ENCODE data around the gene S1PR3.

Gene S1PR3

GRCh38 chr9:88954066-88954465 is 37.2 kb upstream of the S1PR3 start:
- peaks cover 2% of the 10 kb centered on the region for H3K9me3 ChIP-seq (ENCODE audit: insufficient read depth, low read depth, low read length)
- no peaks in the 10 kb centered on the region for H3K79me2 ChIP-seq (ENCODE audit: control insufficient read depth, insufficient read depth, low read length, poor library complexity)
- H3K4me2 ChIP-seq (ENCODE audit: low read length): no peak overlapping the region
- no peak overlapping the region for H4K91ac ChIP-seq (ENCODE audit: low read depth, low read length)
- no peak overlapping the region for H2AK5ac ChIP-seq (ENCODE audit: low read length)
- no peak overlapping the region for H3K4ac ChIP-seq (ENCODE audit: low read depth, low read length)
- H3K27ac ChIP-seq (ENCODE audit: low read depth, low read length): no peak overlapping the region
- H3K9ac ChIP-seq (ENCODE audit: low read length): no peak overlapping the region
- H3K4me1 ChIP-seq (ENCODE audit: control insufficient read depth in 1 of 2, insufficient read depth in 2 of 2, low read length in 2 of 2): peaks cover 4 to 11% of the 10 kb centered on the region in 2 experiments
- H3K14ac ChIP-seq (ENCODE audit: low read length): no peak overlapping the region
- no peak overlapping the region for H2BK120ac ChIP-seq (ENCODE audit: insufficient read depth, low read length, poor library complexity)
- no peak overlapping the region for H4K12ac ChIP-seq (ENCODE audit: low read depth, low read length)
- no peaks in the 10 kb centered on the region for H3K36me3 ChIP-seq (ENCODE audit: control insufficient read depth in 1 of 2, insufficient read depth in 2 of 2, low read length in 2 of 2)
- no peak overlapping the region for H4K8ac ChIP-seq (ENCODE audit: low read depth, low read length)
- H2AFZ ChIP-seq (ENCODE audit: insufficient read depth, low read length, poor library complexity): no peak overlapping the region
- H3K27me3 ChIP-seq (ENCODE audit: insufficient read depth, low read length): no peaks in the 10 kb centered on the region
- H2BK12ac ChIP-seq (ENCODE audit: low read length): no peak overlapping the region
- no peaks in the 10 kb centered on the region for H3K79me1 ChIP-seq (ENCODE audit: low read length)
- no peak overlapping the region for H3K23ac ChIP-seq (ENCODE audit: low read length)
- H2BK5ac ChIP-seq (ENCODE audit: low read depth, low read length, poor library complexity): no peak overlapping the region
- no peak overlapping the region for H3K4me3 ChIP-seq (ENCODE audit: low read depth, low read length)
- DNase-seq: no peak
- no peak overlapping the region for H3K18ac ChIP-seq (ENCODE audit: low read length)
- no CpG with 5 or more reads among the region's 2 CpGs for WGBS (ENCODE audit: extremely low coverage, insufficient coverage, insufficient read length)

GRCh38 chr9:88957526-88957925 is 33.7 kb upstream of the S1PR3 start:
- Histone ChIP-seq H2AFZ (ENCODE audit: insufficient read depth, low read length, poor library complexity) (no peak overlapping the region), H4K91ac (ENCODE audit: low read depth, low read length) (no peak overlapping the region), H3K79me1 (ENCODE audit: low read length) (no peaks in the 10 kb centered on the region), H3K27me3 (ENCODE audit: insufficient read depth, low read length) (no peaks in the 10 kb centered on the region), H4K8ac (ENCODE audit: low read depth, low read length) (no peak overlapping the region), H3K4me1 (ENCODE audit: control insufficient read depth in 1 of 2, insufficient read depth in 2 of 2, low read length in 2 of 2) (peaks cover 4 to 7% of the 10 kb centered on the region in 2 experiments), H3K4me2 (ENCODE audit: low read length) (no peak overlapping the region), H3K79me2 (ENCODE audit: control insufficient read depth, insufficient read depth, low read length, poor library complexity) (no peaks in the 10 kb centered on the region), H2AK5ac (ENCODE audit: low read length) (no peak overlapping the region), H2BK5ac (ENCODE audit: low read depth, low read length, poor library complexity) (no peak overlapping the region), H3K23ac (ENCODE audit: low read length) (no peak overlapping the region), H3K4ac (ENCODE audit: low read depth, low read length) (no peak overlapping the region), H3K36me3 (ENCODE audit: control insufficient read depth in 1 of 2, insufficient read depth in 2 of 2, low read length in 2 of 2) (no peaks in the 10 kb centered on the region), H3K14ac (ENCODE audit: low read length) (no peak overlapping the region), H3K27ac (ENCODE audit: low read depth, low read length) (no peak overlapping the region), H3K18ac (ENCODE audit: low read length) (no peak overlapping the region), H3K4me3 (ENCODE audit: low read depth, low read length) (no peak overlapping the region), H2BK12ac (ENCODE audit: low read length) (no peak overlapping the region), H4K12ac (ENCODE audit: low read depth, low read length) (no peak overlapping the region), H2BK120ac (ENCODE audit: insufficient read depth, low read length, poor library complexity) (no peak overlapping the region), H3K9ac (ENCODE audit: low read length) (no peak overlapping the region), H3K9me3 (ENCODE audit: insufficient read depth, low read depth, low read length) (peaks cover 2% of the 10 kb centered on the region)
- WGBS (ENCODE audit: extremely low coverage, insufficient coverage, insufficient read length): no CpG with 5 or more reads among the region's 3 CpGs
- DNase-seq: no peak

GRCh38 chr9:88959727-88960469 is 31.4 kb upstream of the S1PR3 start:
- Histone ChIP-seq H2AFZ (ENCODE audit: insufficient read depth, low read length, poor library complexity) (no peak overlapping the region), H2BK5ac (ENCODE audit: low read depth, low read length, poor library complexity) (no peak overlapping the region), H3K9me3 (ENCODE audit: insufficient read depth, low read depth, low read length) (no peaks in the 10 kb centered on the region), H4K91ac (ENCODE audit: low read depth, low read length) (no peak overlapping the region), H3K27ac (ENCODE audit: low read depth, low read length) (no peak overlapping the region), H3K4me3 (ENCODE audit: low read depth, low read length) (no peak overlapping the region), H3K4me2 (ENCODE audit: low read length) (no peak overlapping the region), H3K23ac (ENCODE audit: low read length) (no peak overlapping the region), H3K36me3 (ENCODE audit: control insufficient read depth in 1 of 2, insufficient read depth in 2 of 2, low read length in 2 of 2) (no peaks in the 10 kb centered on the region), H2AK5ac (ENCODE audit: low read length) (no peak overlapping the region), H3K9ac (ENCODE audit: low read length) (no peak overlapping the region), H3K79me2 (ENCODE audit: control insufficient read depth, insufficient read depth, low read length, poor library complexity) (no peaks in the 10 kb centered on the region), H2BK12ac (ENCODE audit: low read length) (no peak overlapping the region), H3K4ac (ENCODE audit: low read depth, low read length) (no peak overlapping the region), H3K14ac (ENCODE audit: low read length) (no peak overlapping the region), H4K8ac (ENCODE audit: low read depth, low read length) (no peak overlapping the region), H3K4me1 (ENCODE audit: control insufficient read depth in 1 of 2, insufficient read depth in 2 of 2, low read length in 2 of 2) (no peaks in the 10 kb centered on the region), H4K12ac (ENCODE audit: low read depth, low read length) (no peak overlapping the region), H3K27me3 (ENCODE audit: insufficient read depth, low read length) (no peaks in the 10 kb centered on the region), H3K79me1 (ENCODE audit: low read length) (no peaks in the 10 kb centered on the region), H3K18ac (ENCODE audit: low read length) (no peak overlapping the region), H2BK120ac (ENCODE audit: insufficient read depth, low read length, poor library complexity) (no peak overlapping the region)
- WGBS (ENCODE audit: extremely low coverage, insufficient coverage, insufficient read length): no CpG with 5 or more reads among the region's 5 CpGs
- no peak for DNase-seq

GRCh38 chr9:88960632-88961031 is 30.6 kb upstream of the S1PR3 start:
- no peak overlapping the region for H4K8ac ChIP-seq (ENCODE audit: low read depth, low read length)
- DNase-seq: no peak
- H3K4me3 ChIP-seq (ENCODE audit: low read depth, low read length): no peak overlapping the region
- H2BK12ac ChIP-seq (ENCODE audit: low read length): no peak overlapping the region
- no peak overlapping the region for H3K18ac ChIP-seq (ENCODE audit: low read length)
- no peak overlapping the region for H3K9ac ChIP-seq (ENCODE audit: low read length)
- H4K12ac ChIP-seq (ENCODE audit: low read depth, low read length): no peak overlapping the region
- no peak overlapping the region for H2AK5ac ChIP-seq (ENCODE audit: low read length)
- no peaks in the 10 kb centered on the region for H3K36me3 ChIP-seq (ENCODE audit: control insufficient read depth in 1 of 2, insufficient read depth in 2 of 2, low read length in 2 of 2)
- no peak overlapping the region for H3K4me2 ChIP-seq (ENCODE audit: low read length)
- H3K23ac ChIP-seq (ENCODE audit: low read length): no peak overlapping the region
- no peaks in the 10 kb centered on the region for H3K79me1 ChIP-seq (ENCODE audit: low read length)
- H2BK5ac ChIP-seq (ENCODE audit: low read depth, low read length, poor library complexity): no peak overlapping the region
- no peak overlapping the region for H4K91ac ChIP-seq (ENCODE audit: low read depth, low read length)
- H2AFZ ChIP-seq (ENCODE audit: insufficient read depth, low read length, poor library complexity): no peak overlapping the region
- no peaks in the 10 kb centered on the region for H3K79me2 ChIP-seq (ENCODE audit: control insufficient read depth, insufficient read depth, low read length, poor library complexity)
- no peaks in the 10 kb centered on the region for H3K27me3 ChIP-seq (ENCODE audit: insufficient read depth, low read length)
- H3K14ac ChIP-seq (ENCODE audit: low read length): no peak overlapping the region
- no CpG with 5 or more reads among the region's 3 CpGs for WGBS (ENCODE audit: extremely low coverage, insufficient coverage, insufficient read length)
- no peak overlapping the region for H2BK120ac ChIP-seq (ENCODE audit: insufficient read depth, low read length, poor library complexity)
- H3K27ac ChIP-seq (ENCODE audit: low read depth, low read length): no peak overlapping the region
- no peaks in the 10 kb centered on the region for H3K4me1 ChIP-seq (ENCODE audit: control insufficient read depth in 1 of 2, insufficient read depth in 2 of 2, low read length in 2 of 2)
- no peak overlapping the region for H3K4ac ChIP-seq (ENCODE audit: low read depth, low read length)
- H3K9me3 ChIP-seq (ENCODE audit: insufficient read depth, low read depth, low read length): no peaks in the 10 kb centered on the region

All from trophoblast cell (in vitro differentiated cells and primary cell).